Upper lobe of left lung (tissue), 4 donors: ENCODE data around the gene SVOP.

Source experiments
- POLR2AphosphoS5 ChIP-seq, 2 donors: sonication (generic); formaldehyde crosslinking; IDR thresholded peaks; one replicate each; pipeline ENCODE4 v1.5.1; 2017; ENCODE audit warnings: antibody characterized with exemption in 2 of 2
- TF ChIP-seq, protein P1 (sequence below), 6 experiments: fragments of 450-650 bp in 4 of 6; fragments of 200-600 bp in 2 of 6; sonication (generic) in 2 of 6; IDR thresholded peaks; one replicate each; pipeline ENCODE4 v1.5.1; 2016 to 2019; ENCODE audit warnings: antibody characterized with exemption in 6 of 6

DNA sequence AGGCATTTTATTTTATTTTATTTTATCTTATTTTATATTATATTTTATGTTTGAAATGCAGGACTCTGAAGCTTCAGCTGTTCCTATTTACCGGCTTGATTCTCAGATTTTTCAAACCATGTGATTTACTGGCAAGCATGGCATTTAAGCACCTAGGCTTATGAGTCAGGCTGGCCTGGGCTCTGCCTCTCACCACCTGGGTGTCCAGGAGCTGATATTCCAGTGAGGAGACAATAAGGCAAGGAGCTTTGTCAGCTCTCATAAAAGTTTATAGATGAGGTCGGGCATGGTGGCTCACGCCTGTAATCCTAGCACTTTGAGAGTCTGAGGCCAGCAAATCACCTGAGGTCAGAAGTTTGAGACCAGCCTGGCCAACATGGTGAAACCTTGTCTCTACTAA is 138.9 kb downstream of the SVOP start:
- TF ChIP-seq POLR2AphosphoS5 (IDR thresholded peaks at IDR 0.05) = no peak
- TF ChIP-seq, protein P1, sequence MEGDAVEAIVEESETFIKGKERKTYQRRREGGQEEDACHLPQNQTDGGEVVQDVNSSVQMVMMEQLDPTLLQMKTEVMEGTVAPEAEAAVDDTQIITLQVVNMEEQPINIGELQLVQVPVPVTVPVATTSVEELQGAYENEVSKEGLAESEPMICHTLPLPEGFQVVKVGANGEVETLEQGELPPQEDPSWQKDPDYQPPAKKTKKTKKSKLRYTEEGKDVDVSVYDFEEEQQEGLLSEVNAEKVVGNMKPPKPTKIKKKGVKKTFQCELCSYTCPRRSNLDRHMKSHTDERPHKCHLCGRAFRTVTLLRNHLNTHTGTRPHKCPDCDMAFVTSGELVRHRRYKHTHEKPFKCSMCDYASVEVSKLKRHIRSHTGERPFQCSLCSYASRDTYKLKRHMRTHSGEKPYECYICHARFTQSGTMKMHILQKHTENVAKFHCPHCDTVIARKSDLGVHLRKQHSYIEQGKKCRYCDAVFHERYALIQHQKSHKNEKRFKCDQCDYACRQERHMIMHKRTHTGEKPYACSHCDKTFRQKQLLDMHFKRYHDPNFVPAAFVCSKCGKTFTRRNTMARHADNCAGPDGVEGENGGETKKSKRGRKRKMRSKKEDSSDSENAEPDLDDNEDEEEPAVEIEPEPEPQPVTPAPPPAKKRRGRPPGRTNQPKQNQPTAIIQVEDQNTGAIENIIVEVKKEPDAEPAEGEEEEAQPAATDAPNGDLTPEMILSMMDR (IDR thresholded peaks at IDR 0.05) = no peak
